ENCODE results near the gene SOWAHB.

SOWAHB gene

GRCh38 chr4:76850010-76850441, 47.9 kb downstream of the SOWAHB start (continued):
- TF ChIP-seq ZBTB49 (tag by site-specific recombination; IDR thresholded peaks at IDR 0.05; ENCODE audit: low read depth) (no peak), SCRT2 (tag by site-specific recombination; IDR thresholded peaks at IDR 0.05) (no peak)

All from HEK293 (cell line).